PFSK-1 (cell line): Measurements from ENCODE around the gene FCN2.

Experiments
- FOXP2 ChIP-seq: optimal IDR thresholded peaks from 2 replicates; pipeline ENCODE3; 2011; ENCODE audit warnings: borderline replicate concordance, control low read depth, inconsistent platforms; ENCODE audit not compliant: insufficient read depth; ENCODE audit errors: extremely low read length, extremely low read depth
- POLR2AphosphoS5 ChIP-seq: IDR thresholded peaks from 2 replicates; pipeline ENCODE4 v1.6.1; 2012; ENCODE audit warnings: low read depth, mild to moderate bottlenecking, control low read depth, low read length, moderate library complexity
- TAF1 ChIP-seq: IDR thresholded peaks from 2 replicates; pipeline ENCODE4 v1.6.1; 2012; ENCODE audit warnings: low read length, control low read depth, borderline replicate concordance; ENCODE audit not compliant: insufficient read depth
- TF ChIP-seq, protein P1 (sequence below), 2 experiments: IDR thresholded peaks; 2 replicates each; pipeline versions ENCODE4 v1.6.1 to v1.8.0; 2011 to 2012; ENCODE audit warnings: low read depth in 2 of 2, low read length in 2 of 2, control low read depth in 1 of 2, inconsistent platforms in 1 of 2, mild to moderate bottlenecking in 1 of 2, moderate library complexity in 1 of 2; ENCODE audit not compliant: insufficient read depth in 1 of 2

DNA sequence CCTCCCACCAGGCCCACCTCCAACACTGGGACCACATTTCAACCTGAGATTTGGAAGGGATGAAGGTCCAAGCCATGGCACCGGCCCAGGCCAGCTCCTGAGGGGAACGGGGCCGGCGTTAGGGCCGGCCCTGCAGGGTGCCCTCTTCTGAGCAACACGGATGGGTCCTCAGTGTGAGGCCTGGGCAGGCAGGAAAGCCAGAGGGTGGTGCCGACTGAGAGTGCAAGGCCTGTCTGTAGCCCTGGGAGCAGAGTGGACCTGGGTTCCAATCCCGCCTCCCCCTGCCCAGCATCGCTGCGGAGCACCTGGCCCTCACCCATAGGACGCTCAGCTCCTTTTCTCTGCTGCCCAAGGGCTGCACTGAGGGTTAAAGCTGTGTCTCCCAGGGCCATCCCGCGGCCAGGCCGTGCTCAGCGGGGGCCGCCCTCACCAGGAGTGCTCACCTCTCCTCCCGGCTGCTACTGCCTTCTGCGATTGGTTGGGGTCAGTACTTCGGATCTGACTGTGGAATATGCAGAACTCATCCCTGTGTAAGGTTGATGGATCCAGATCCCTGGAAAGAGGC is 44.1 kb upstream of the FCN2 start:
- TF ChIP-seq, protein P1, sequence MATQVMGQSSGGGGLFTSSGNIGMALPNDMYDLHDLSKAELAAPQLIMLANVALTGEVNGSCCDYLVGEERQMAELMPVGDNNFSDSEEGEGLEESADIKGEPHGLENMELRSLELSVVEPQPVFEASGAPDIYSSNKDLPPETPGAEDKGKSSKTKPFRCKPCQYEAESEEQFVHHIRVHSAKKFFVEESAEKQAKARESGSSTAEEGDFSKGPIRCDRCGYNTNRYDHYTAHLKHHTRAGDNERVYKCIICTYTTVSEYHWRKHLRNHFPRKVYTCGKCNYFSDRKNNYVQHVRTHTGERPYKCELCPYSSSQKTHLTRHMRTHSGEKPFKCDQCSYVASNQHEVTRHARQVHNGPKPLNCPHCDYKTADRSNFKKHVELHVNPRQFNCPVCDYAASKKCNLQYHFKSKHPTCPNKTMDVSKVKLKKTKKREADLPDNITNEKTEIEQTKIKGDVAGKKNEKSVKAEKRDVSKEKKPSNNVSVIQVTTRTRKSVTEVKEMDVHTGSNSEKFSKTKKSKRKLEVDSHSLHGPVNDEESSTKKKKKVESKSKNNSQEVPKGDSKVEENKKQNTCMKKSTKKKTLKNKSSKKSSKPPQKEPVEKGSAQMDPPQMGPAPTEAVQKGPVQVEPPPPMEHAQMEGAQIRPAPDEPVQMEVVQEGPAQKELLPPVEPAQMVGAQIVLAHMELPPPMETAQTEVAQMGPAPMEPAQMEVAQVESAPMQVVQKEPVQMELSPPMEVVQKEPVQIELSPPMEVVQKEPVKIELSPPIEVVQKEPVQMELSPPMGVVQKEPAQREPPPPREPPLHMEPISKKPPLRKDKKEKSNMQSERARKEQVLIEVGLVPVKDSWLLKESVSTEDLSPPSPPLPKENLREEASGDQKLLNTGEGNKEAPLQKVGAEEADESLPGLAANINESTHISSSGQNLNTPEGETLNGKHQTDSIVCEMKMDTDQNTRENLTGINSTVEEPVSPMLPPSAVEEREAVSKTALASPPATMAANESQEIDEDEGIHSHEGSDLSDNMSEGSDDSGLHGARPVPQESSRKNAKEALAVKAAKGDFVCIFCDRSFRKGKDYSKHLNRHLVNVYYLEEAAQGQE (IDR thresholded peaks at IDR 0.05; ENCODE audit: insufficient read depth in 1 of 2, low read depth in 2 of 2, low read length in 2 of 2): no peak
- no peak for TF ChIP-seq TAF1
- TF ChIP-seq POLR2AphosphoS5: no peak
- TF ChIP-seq FOXP2: no peak
